PC-3 (cell line): Measurements from ENCODE around the gene BPI.

ENCODE experiments used
- EZH2 ChIP-seq: fragments of 300-600 bp; sonication (generic); IDR thresholded peaks from one replicate; pipeline ENCODE4 v1.6.1; 2017; ENCODE audit warnings: antibody characterized with exemption, mild to moderate bottlenecking, low read length; ENCODE audit not compliant: unreplicated experiment
- EZH2phosphoT487 ChIP-seq: fragments of 300-600 bp; sonication (generic); IDR thresholded peaks from 2 replicates; pipeline ENCODE4 v1.6.1; 2018; ENCODE audit warnings: mild to moderate bottlenecking, antibody characterized with exemption, low read length, borderline replicate concordance
- TF ChIP-seq, protein P1 (sequence below): fragments of 300-600 bp; sonication (generic); conservative IDR thresholded peaks from 2 replicates; pipeline ENCODE4 v1.5.1; 2017; ENCODE audit warnings: antibody characterized with exemption, low read depth, mild to moderate bottlenecking, low read length

DNA sequence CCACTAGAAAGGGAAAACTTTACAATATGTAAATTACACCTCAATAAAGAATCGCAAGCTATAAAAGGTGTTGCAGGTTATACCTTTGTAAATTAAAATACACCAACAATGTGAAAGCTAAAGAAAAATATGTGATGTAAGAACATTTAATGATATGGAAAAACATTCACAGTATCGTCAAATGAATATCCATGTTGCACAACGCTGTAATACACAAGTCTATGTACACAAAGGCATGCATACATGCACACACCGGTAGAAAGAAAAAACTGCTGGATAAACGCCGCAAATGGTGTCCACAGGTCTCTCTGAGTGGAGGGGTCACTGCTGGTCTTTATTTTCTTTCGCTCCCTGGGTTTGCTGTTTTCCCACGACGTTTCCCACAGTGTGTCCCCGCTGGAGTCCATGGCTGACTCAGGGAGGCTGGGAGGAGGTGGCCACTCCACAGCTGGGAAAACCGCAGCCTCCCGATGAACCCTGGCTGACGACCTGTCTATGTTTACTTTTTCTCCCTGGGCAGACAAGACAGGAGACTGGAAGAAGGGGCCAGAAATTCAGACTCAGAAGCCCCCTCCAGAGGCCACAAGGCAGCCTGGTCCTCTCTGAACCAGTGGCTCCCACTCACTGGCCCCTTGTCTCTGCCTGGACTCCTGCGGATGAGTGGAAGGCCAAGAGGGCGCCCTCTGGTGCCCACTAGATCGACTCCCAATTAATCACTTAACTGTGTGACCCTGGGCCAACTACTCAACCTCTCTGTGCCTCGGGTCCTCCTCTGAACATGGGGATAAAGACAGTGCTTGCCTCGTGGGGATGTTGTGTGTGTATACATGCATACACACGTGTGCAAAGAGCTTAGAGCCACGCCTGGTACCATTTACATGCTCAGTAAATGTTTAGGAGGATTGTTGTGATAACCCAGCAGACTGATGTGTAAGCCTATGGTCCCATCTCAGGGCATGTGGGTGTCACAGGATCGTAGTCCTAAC lies 12.8 kb upstream of the BPI start:
- TF ChIP-seq, protein P1, sequence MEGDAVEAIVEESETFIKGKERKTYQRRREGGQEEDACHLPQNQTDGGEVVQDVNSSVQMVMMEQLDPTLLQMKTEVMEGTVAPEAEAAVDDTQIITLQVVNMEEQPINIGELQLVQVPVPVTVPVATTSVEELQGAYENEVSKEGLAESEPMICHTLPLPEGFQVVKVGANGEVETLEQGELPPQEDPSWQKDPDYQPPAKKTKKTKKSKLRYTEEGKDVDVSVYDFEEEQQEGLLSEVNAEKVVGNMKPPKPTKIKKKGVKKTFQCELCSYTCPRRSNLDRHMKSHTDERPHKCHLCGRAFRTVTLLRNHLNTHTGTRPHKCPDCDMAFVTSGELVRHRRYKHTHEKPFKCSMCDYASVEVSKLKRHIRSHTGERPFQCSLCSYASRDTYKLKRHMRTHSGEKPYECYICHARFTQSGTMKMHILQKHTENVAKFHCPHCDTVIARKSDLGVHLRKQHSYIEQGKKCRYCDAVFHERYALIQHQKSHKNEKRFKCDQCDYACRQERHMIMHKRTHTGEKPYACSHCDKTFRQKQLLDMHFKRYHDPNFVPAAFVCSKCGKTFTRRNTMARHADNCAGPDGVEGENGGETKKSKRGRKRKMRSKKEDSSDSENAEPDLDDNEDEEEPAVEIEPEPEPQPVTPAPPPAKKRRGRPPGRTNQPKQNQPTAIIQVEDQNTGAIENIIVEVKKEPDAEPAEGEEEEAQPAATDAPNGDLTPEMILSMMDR, result peak; percentile 85
- TF ChIP-seq EZH2 (no peak), EZH2phosphoT487 (no peak)
